ENCODE results near the gene NEGR1. TPM values are rescaled to one million over a fixed set of nuclear protein-coding genes. Genes with fewer than 3 reads are reported as not detected.
"Not testable (repeated sequence)": the region's sequence is repeated elsewhere in the genome, so short reads cannot be mapped to it uniquely, and the experiment has no call there.

NEGR1 gene
- total RNA-seq, result 9.1 TPM

- DNase-seq, result peak; percentile 78
These were observed at the start of gene NEGR1 for GRCh38 chr1:72282271-72283021. Gene NEGR1, minus strand, starts transcription at chr1:72282539.

GRCh38 chr1:72326494-72326893 is 44.2 kb upstream of the NEGR1 start:
- DNase-seq, result no peak

- no peak for DNase-seq
These were observed 42.1 kb upstream of the NEGR1 start for GRCh38 chr1:72324451-72324850.

GRCh38 chr1:72322910-72323309 is 40.6 kb upstream of the NEGR1 start:
- DNase-seq, result no peak

GRCh38 chr1:72296501-72296900 is 14.2 kb upstream of the NEGR1 start:
- no peak for DNase-seq

- DNase-seq, result no peak
These were observed 6.5 kb upstream of the NEGR1 start for GRCh38 chr1:72288886-72289285.

- no peak for DNase-seq
These were observed 4.1 kb upstream of the NEGR1 start for GRCh38 chr1:72286401-72286800.

- peak; percentile 48 for DNase-seq
These were observed 2.7 kb upstream of the NEGR1 start for GRCh38 chr1:72285074-72285425.

- DNase-seq, result peak; percentile 49
These were observed 2.2 kb upstream of the NEGR1 start for GRCh38 chr1:72284348-72285073.

GRCh38 chr1:72284084-72284347 is 1.7 kb upstream of the NEGR1 start:
- peak; percentile 85 for DNase-seq

GRCh38 chr1:72283307-72284083 is 1.2 kb upstream of the NEGR1 start:
- peak; percentile 85 for DNase-seq

GRCh38 chr1:72283022-72283306 is 625 bp upstream of the NEGR1 start:
- no peak for DNase-seq

- DNase-seq, result peak; percentile 14
These were observed 585 bp downstream of the NEGR1 start for GRCh38 chr1:72281637-72282270.

GRCh38 chr1:72281144-72281543 is 1.2 kb downstream of the NEGR1 start:
- no peak for DNase-seq

GRCh38 chr1:72280711-72281110 is 1.6 kb downstream of the NEGR1 start:
- no peak for DNase-seq

- DNase-seq, result no peak
These were observed 2.2 kb downstream of the NEGR1 start for GRCh38 chr1:72280131-72280530.

GRCh38 chr1:72278461-72278860 is 3.9 kb downstream of the NEGR1 start:
- no peak for DNase-seq

- DNase-seq, result no peak
These were observed 10.7 kb downstream of the NEGR1 start for GRCh38 chr1:72271555-72272085.

- DNase-seq, result no peak
These were observed 19.6 kb downstream of the NEGR1 start for GRCh38 chr1:72262735-72263134.

- peak; percentile 4 for DNase-seq
These were observed 29.2 kb downstream of the NEGR1 start for GRCh38 chr1:72253132-72253531.

GRCh38 chr1:72241397-72241796 is 40.9 kb downstream of the NEGR1 start:
- no peak for DNase-seq

GRCh38 chr1:72235931-72236330 is 46.4 kb downstream of the NEGR1 start:
- DNase-seq, result not testable (repeated sequence)

GRCh38 chr1:72235062-72235461 is 47.3 kb downstream of the NEGR1 start:
- DNase-seq, result no peak

Data from skin of body (tissue), 2 donors.